HepG2 (cell line): ENCODE results near the gene PTTG1. TPM values are rescaled to one million over a fixed set of nuclear protein-coding genes. Genes with fewer than 3 reads are reported as not detected.

Source experiments
- AHR ChIP-seq: IDR thresholded peaks from 2 replicates; pipeline ENCODE4 v1.6.1; 2018; ENCODE audit warnings: missing genetic modification reagents, missing compliant biosample characterization
- ATM ChIP-seq: fragments of 450-650 bp; IDR thresholded peaks from 2 replicates; pipeline ENCODE4 v1.7.1; 2017; ENCODE audit warnings: mild to moderate bottlenecking, borderline replicate concordance
- EHMT2 ChIP-seq: fragments of 200-600 bp; sonication (generic); IDR thresholded peaks from 2 replicates; pipeline ENCODE4 v1.7.0; 2017; ENCODE audit warnings: antibody characterized with exemption, low read depth, low read length, borderline replicate concordance
- MAFK ChIP-seq, 2 experiments: IDR thresholded peaks in 1 of 2; conservative IDR thresholded peaks in 1 of 2; 2 replicates each; pipeline ENCODE4 v1.6.1; 2011; ENCODE audit warnings: improper control_type of control experiment in 2 of 2, low read length in 2 of 2
- MTA1 ChIP-seq: sonication (generic); formaldehyde crosslinking; IDR thresholded peaks from 2 replicates; pipeline ENCODE4 v1.4.0; 2020; ENCODE audit warnings: missing genetic modification reagents, mild to moderate bottlenecking, borderline replicate concordance
- MYNN ChIP-seq: sonication (generic); formaldehyde crosslinking; IDR thresholded peaks from 2 replicates; pipeline ENCODE4 v1.4.0; 2020; ENCODE audit warnings: mild to moderate bottlenecking, low read depth, missing genetic modification reagents
- NFE2L1 ChIP-seq: sonication (generic); formaldehyde crosslinking; IDR thresholded peaks from 2 replicates; pipeline ENCODE4 v1.4.0; 2020; ENCODE audit warnings: missing genetic modification reagents, mild to moderate bottlenecking, borderline replicate concordance
- NFIB ChIP-seq: sonication (generic); formaldehyde crosslinking; IDR thresholded peaks from 2 replicates; pipeline ENCODE4 v1.9.0; 2021; ENCODE audit warnings: missing genetic modification reagents, mild to moderate bottlenecking, borderline replicate concordance
- NR3C1 ChIP-seq: sonication (generic); formaldehyde crosslinking; IDR thresholded peaks from 2 replicates; pipeline ENCODE4 v1.4.0; 2020; ENCODE audit warnings: missing genetic modification reagents
- PCBP2 ChIP-seq: fragments of 200-400 bp; formaldehyde crosslinking; optimal IDR thresholded peaks from 2 replicates; pipeline ENCODE3; 2018; ENCODE audit warnings: low read length, low read depth; ENCODE audit not compliant: poor library complexity, severe bottlenecking
- PHF5A ChIP-seq: IDR thresholded peaks from one replicate; pipeline ENCODE4 v1.6.1; 2018; ENCODE audit warnings: low read depth, missing genetic modification reagents; ENCODE audit not compliant: unreplicated experiment
- ZBTB8A ChIP-seq: sonication (generic); formaldehyde crosslinking; IDR thresholded peaks from 2 replicates; pipeline ENCODE4 v1.4.0; 2020; ENCODE audit warnings: mild to moderate bottlenecking, low read depth, missing genetic modification reagents, borderline replicate concordance
- ZNF142 ChIP-seq: sonication (generic); formaldehyde crosslinking; IDR thresholded peaks from 2 replicates; pipeline ENCODE4 v1.4.0; 2020; ENCODE audit warnings: missing genetic modification reagents
- ZNF367 ChIP-seq: sonication (generic); formaldehyde crosslinking; IDR thresholded peaks from 2 replicates; pipeline ENCODE4 v1.4.0; 2020; ENCODE audit warnings: missing genetic modification reagents, borderline replicate concordance
- ZNF703 ChIP-seq: sonication (generic); formaldehyde crosslinking; IDR thresholded peaks from 2 replicates; pipeline ENCODE4 v1.5.1; 2020; ENCODE audit warnings: missing genetic modification reagents, mild to moderate bottlenecking, moderate library complexity, borderline replicate concordance
- ZNF761 ChIP-seq: sonication (generic); formaldehyde crosslinking; conservative IDR thresholded peaks from 2 replicates; pipeline ENCODE4 v1.4.0; 2020; ENCODE audit warnings: mild to moderate bottlenecking, missing genetic modification reagents
- ZSCAN22 ChIP-seq: sonication (generic); formaldehyde crosslinking; IDR thresholded peaks from 2 replicates; pipeline ENCODE4 v1.4.0; 2020; ENCODE audit warnings: mild to moderate bottlenecking, missing genetic modification reagents
- polyA plus RNA-seq, 8 experiments: library from polyadenylated mRNA; depleted of rRNA in 3 of 8; stranded (reverse) in 7 of 8; unstranded in 1 of 8; fragments of >200 nt; fragmentation: Illumina TruSeq in 4 of 8; extraction: Trizol in 4 of 8; gene quantifications; 2 replicates each; pipeline versions ENCODE4 v1.2.1 to v1.2.3, GENCODE V29; 2011 to 2016; ENCODE audit warnings: low read depth in 4 of 8, missing spikeins in 1 of 8, mixed read lengths in 1 of 8; ENCODE audit not compliant: insufficient read depth in 1 of 8
- total RNA-seq, 5 experiments: library from RNA; depleted of rRNA; stranded (reverse); fragments of >200 nt; fragmentation: Illumina TruSeq; extraction: Trizol; gene quantifications; 2 replicates each; pipeline ENCODE4 v1.2.3, GENCODE V29; 2016; ENCODE audit warnings: low read depth in 1 of 5
- TF ChIP-seq, protein P1 (sequence below): sonication (generic); formaldehyde crosslinking; IDR thresholded peaks from 2 replicates; pipeline ENCODE4 v1.8.1; 2023; ENCODE audit warnings: missing genetic modification reagents, mild to moderate bottlenecking, borderline replicate concordance
- TF ChIP-seq, protein P2 (sequence below): IDR thresholded peaks from 2 replicates; pipeline ENCODE4 v1.6.1; 2016; ENCODE audit warnings: control low read depth
- TF ChIP-seq, protein P3 (sequence below): sonication (generic); formaldehyde crosslinking; IDR thresholded peaks from 2 replicates; pipeline ENCODE4 v1.4.0; 2020; ENCODE audit warnings: missing genetic modification reagents, borderline replicate concordance

The PTTG1 gene
- total and polyA plus RNA-seq, 2 of the 13 experiments (the other 11 are each of a cell fraction or from before 2014, with no cell fraction given) = 102 to 161 TPM

DNA sequence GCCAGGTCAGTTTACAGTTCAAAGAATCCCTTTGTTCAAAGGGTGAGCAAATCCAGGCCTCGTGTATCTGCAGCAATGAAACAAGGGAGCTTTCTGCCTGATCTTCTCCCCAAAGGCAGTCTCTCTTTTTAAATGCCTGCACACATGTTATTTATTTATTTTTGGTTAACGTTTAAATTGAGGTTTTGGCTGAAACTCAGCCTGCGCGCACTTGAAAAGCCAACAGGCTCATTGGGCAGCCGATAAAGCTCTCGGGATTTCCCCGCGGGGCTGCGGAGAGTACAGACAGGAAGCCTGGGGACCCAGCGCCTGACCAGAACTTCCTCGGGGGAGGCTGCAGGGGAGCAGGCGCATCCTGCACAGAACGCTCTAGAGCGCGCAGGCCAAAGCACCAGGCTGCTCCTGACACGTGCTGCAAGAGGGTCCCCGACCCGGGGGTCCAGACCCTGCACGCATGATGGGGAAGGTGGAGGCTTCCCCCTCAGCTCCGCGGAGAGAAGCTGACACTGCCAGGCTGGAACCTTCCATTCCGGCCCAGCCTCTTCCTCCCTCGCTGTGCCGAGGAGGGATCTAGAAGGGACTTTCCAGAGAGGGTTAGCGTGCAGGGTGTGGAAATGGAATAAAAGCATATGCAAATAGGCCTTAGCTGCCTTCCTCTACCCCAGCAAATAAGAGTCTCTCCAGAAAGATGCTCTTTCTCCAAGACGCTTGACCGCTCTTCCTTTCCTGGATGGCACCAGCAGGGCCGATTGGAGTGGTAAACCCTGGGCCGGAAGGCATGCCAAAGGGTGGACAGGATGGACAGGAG, 46.1 kb downstream of the PTTG1 start (continued):
- TF ChIP-seq ZNF142 (CRISPR knock-in tag) (no peak; the same call in 1 of the 2 replicates), PHF5A (CRISPR knock-in tag) (no peak), NFIB (CRISPR knock-in tag) (peak; percentile 23; the same call in 1 of the 2 replicates), PCBP2 (no peak), ZNF367 (CRISPR knock-in tag) (peak; percentile 77; the same call in 1 of the 2 replicates), NR3C1 (no peak), MAFK (conservative IDR thresholded peaks at IDR 0.05 in 1 of 2, IDR thresholded peaks at IDR 0.05 in 1 of 2; ENCODE audit: low read length in 2 of 2) (no peak), NFE2L1 (CRISPR knock-in tag) (no peak), ZBTB8A (no peak), ATM (no peak), MTA1 (CRISPR knock-in tag) (0 out of 2 replicates have a peak, but pooled peaks have one; percentile 75), EHMT2 (no peak), MYNN (CRISPR knock-in tag) (no peak), ZNF761 (peak; percentile 80), ZNF703 (no peak), ZSCAN22 (no peak), AHR (CRISPR knock-in tag) (0 out of 2 replicates have a peak, but pooled peaks have one; percentile 62)
- TF ChIP-seq, protein P1, sequence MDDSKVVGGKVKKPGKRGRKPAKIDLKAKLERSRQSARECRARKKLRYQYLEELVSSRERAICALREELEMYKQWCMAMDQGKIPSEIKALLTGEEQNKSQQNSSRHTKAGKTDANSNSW (CRISPR knock-in tag) = no peak
- TF ChIP-seq, protein P2, sequence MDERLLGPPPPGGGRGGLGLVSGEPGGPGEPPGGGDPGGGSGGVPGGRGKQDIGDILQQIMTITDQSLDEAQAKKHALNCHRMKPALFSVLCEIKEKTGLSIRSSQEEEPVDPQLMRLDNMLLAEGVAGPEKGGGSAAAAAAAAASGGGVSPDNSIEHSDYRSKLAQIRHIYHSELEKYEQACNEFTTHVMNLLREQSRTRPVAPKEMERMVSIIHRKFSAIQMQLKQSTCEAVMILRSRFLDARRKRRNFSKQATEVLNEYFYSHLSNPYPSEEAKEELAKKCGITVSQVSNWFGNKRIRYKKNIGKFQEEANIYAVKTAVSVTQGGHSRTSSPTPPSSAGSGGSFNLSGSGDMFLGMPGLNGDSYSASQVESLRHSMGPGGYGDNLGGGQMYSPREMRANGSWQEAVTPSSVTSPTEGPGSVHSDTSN (CRISPR knock-in tag) = no peak
- TF ChIP-seq, protein P3, sequence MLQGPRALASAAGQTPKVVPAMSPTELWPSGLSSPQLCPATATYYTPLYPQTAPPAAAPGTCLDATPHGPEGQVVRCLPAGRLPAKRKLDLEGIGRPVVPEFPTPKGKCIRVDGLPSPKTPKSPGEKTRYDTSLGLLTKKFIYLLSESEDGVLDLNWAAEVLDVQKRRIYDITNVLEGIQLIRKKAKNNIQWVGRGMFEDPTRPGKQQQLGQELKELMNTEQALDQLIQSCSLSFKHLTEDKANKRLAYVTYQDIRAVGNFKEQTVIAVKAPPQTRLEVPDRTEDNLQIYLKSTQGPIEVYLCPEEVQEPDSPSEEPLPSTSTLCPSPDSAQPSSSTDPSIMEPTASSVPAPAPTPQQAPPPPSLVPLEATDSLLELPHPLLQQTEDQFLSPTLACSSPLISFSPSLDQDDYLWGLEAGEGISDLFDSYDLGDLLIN (CRISPR knock-in tag) = 0 out of 2 replicates have a peak, but pooled peaks have one; percentile 41
